Stomach (tissue), 9 donors: Measurements from ENCODE around the gene DCLK3. TPM values are rescaled to one million over a fixed set of nuclear protein-coding genes. Genes with fewer than 3 reads are reported as not detected.

Experiments
- DNase-seq, 2 donors: peaks; one replicate each; pipeline versions ENCODE4 v3.0.0 to v3.0.0-alpha.2; 2013 to 2019
- H3K27ac ChIP-seq, 5 donors: fragments of 200-600 bp in 4 of 5; sonication (generic) in 4 of 5; one replicate each; pipeline ENCODE4 v1.5.1; 2013 to 2019; ENCODE audit warnings: mild to moderate bottlenecking in 1 of 5, moderate library complexity in 1 of 5
- H3K27me3 ChIP-seq, 3 donors: fragments of 200-600 bp; sonication (generic); one replicate each; pipeline ENCODE4 v1.5.1; 2017 to 2019; ENCODE audit warnings: mixed run types in 1 of 3
- H3K36me3 ChIP-seq, 4 donors: fragments of 200-600 bp; sonication (generic); 1 replicate in 3 of 4; 2 replicates in 1 of 4; pipeline ENCODE4 v1.5.1; 2016 to 2019
- H3K4me1 ChIP-seq, 4 donors: fragments of 200-600 bp; sonication (generic); one replicate each; pipeline ENCODE4 v1.5.1; 2016 to 2019
- H3K4me3 ChIP-seq, 4 donors: fragments of 200-600 bp; sonication (generic) in 3 of 4; one replicate each; pipeline ENCODE4 v1.5.1; 2016 to 2019; ENCODE audit warnings: mild to moderate bottlenecking in 1 of 4
- H3K9me3 ChIP-seq, 4 donors: fragments of 200-600 bp; sonication (generic); one replicate each; pipeline ENCODE4 v1.5.1; 2016 to 2019
- EP300 ChIP-seq: sonication (generic); formaldehyde crosslinking; IDR thresholded peaks from one replicate; pipeline ENCODE4 v1.6.1; 2017; ENCODE audit warnings: antibody characterized with exemption
- POLR2A ChIP-seq, 4 donors: fragments of 450-650 bp; IDR thresholded peaks; one replicate each; pipeline ENCODE4 v1.6.1; 2016; ENCODE audit warnings: antibody characterized with exemption in 4 of 4, control low read depth in 2 of 4, mild to moderate bottlenecking in 1 of 4, moderate library complexity in 1 of 4
- POLR2AphosphoS5 ChIP-seq, 3 donors: sonication (generic); formaldehyde crosslinking; IDR thresholded peaks; one replicate each; pipeline ENCODE4 v1.6.1; 2016; ENCODE audit warnings: antibody characterized with exemption in 3 of 3
- WGBS, 5 donors: extraction: QIAGEN DNeasy Blood & Tissue Kit in 3 of 5; methylation state at CpG; one replicate each; pipeline versions ENCODE4 v1.1.5 to v1.1.7; 2013 to 2018; 5-methylcytosine and 5-hydroxymethylcytosine counted together
- intact Hi-C: fragments of 100-400 bp; cut with DNase I; formaldehyde crosslinking; loops from one replicate; pipeline ENCODE4 v1.15.1; 2023; ENCODE audit warnings: low total_unique reads
- polyA plus RNA-seq, 3 donors: library from polyadenylated mRNA; stranded (reverse); fragments of 200-250 nt; gene quantifications; one replicate each; pipeline ENCODE4 v1.2.3, GENCODE V29; 2013
- total RNA-seq, 5 donors: library from RNA; depleted of rRNA; stranded (reverse); fragments of >200 nt; gene quantifications; one replicate each; pipeline versions ENCODE4 v1.1.0 to v1.2.3, GENCODE V29; 2014 to 2016
- TF ChIP-seq, protein P1 (sequence below), 7 experiments: fragments of 450-650 bp in 4 of 7; fragments of 200-600 bp in 3 of 7; sonication (generic) in 3 of 7; IDR thresholded peaks; one replicate each; pipeline ENCODE4 v1.5.1; 2016 to 2019; ENCODE audit warnings: antibody characterized with exemption in 7 of 7, control low read depth in 2 of 7, mild to moderate bottlenecking in 1 of 7
- donor health status: healthy with polysubstance abuse.
- donor health status: Bipolar disorder and iron deficiency.
- donor health status: healthy.

DCLK3 gene
- total and polyA plus RNA-seq, 8 donors, result 0.45 to 0.92 TPM; not detected in 6

DNA sequence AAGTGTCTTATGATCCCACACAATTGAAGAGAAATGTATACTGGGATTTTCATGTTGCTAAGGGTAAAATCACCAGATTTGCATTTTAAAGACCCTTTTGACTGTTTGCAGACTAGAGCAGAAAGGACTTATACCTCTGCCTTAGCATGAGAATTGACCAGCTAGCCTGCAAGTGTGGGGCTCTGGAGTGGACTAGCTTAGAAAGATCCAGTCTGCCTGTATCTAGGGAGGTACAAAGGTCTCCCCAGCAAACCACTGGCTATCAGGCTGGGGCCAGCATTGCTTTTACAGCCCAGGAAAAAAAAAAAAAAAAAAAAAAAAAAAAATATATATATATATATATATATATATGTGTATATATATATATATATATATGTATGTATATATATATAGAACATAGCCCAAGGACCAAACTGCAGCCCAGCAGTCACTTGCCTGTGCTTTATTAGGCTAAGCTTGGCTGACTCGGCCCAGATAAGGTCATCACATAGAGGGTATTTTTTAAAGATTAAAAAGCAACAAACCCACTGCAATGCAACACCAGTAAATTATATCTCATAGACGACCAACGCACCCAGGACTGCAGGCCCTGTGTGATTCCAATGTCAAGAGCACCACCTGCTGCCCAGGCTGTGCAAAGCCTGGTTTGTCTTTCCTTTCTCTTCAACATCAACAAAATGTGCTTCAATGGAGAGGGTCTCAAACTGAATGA lies 63.7 kb downstream of the DCLK3 start:
- H3K9me3 ChIP-seq, result no peaks in the 10 kb centered on the region
- H3K4me3 ChIP-seq, result no peak overlapping the region
- 0 to 7% (median 3%) methylated on average over 3 of the region's 3 CpGs for WGBS, 5 donors
- no peak overlapping the region for H3K27ac ChIP-seq
- H3K36me3 ChIP-seq, result no peaks in the 10 kb centered on the region
- no peaks in the 10 kb centered on the region for H3K27me3 ChIP-seq
- H3K4me1 ChIP-seq, result no peaks in the 10 kb centered on the region
- TF ChIP-seq EP300 (no peak), POLR2AphosphoS5 (IDR thresholded peaks at IDR 0.05) (no peak), POLR2A (IDR thresholded peaks at IDR 0.05) (no peak)
- TF ChIP-seq, protein P1, sequence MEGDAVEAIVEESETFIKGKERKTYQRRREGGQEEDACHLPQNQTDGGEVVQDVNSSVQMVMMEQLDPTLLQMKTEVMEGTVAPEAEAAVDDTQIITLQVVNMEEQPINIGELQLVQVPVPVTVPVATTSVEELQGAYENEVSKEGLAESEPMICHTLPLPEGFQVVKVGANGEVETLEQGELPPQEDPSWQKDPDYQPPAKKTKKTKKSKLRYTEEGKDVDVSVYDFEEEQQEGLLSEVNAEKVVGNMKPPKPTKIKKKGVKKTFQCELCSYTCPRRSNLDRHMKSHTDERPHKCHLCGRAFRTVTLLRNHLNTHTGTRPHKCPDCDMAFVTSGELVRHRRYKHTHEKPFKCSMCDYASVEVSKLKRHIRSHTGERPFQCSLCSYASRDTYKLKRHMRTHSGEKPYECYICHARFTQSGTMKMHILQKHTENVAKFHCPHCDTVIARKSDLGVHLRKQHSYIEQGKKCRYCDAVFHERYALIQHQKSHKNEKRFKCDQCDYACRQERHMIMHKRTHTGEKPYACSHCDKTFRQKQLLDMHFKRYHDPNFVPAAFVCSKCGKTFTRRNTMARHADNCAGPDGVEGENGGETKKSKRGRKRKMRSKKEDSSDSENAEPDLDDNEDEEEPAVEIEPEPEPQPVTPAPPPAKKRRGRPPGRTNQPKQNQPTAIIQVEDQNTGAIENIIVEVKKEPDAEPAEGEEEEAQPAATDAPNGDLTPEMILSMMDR (IDR thresholded peaks at IDR 0.05), result peak in 5 of 7 experiments; percentile 35 to 53 (median 44)
- DNase-seq, result peak in 1 of 2 donors; percentile 89
- intact Hi-C loops, result loop anchor here (5.0 kb wide), 1 partner anchor 733 kb away; no protein-coding TSS in a partner anchor

- WGBS, 5 donors, result 51 to 71% (median 65%) methylated on average over 3 of the region's 3 CpGs
- Histone ChIP-seq H3K9me3 (no peaks in the 10 kb centered on the region), H3K4me1 (no peaks in the 10 kb centered on the region), H3K27ac (no peak overlapping the region), H3K4me3 (no peak overlapping the region), H3K27me3 (no peaks in the 10 kb centered on the region), H3K36me3 (no peaks in the 10 kb centered on the region)
- intact Hi-C loops, result no loop called here
- no peak for DNase-seq
- TF ChIP-seq POLR2A (IDR thresholded peaks at IDR 0.05) (no peak), EP300 (no peak), POLR2AphosphoS5 (IDR thresholded peaks at IDR 0.05) (no peak)
- TF ChIP-seq, protein P1 (IDR thresholded peaks at IDR 0.05), result no peak
These were observed 66.0 kb downstream of the DCLK3 start for GRCh38 chr3:36698314-36698713.

GRCh38 chr3:36697229-36698001 lies 66.9 kb downstream of the DCLK3 start:
- H3K36me3 ChIP-seq, result no peaks in the 10 kb centered on the region
- H3K9me3 ChIP-seq, result no peaks in the 10 kb centered on the region
- no peak overlapping the region for H3K27ac ChIP-seq
- no peak for DNase-seq
- H3K4me1 ChIP-seq, result no peaks in the 10 kb centered on the region
- H3K27me3 ChIP-seq, result no peaks in the 10 kb centered on the region
- TF ChIP-seq, protein P1 (IDR thresholded peaks at IDR 0.05), result no peak
- TF ChIP-seq POLR2A (IDR thresholded peaks at IDR 0.05) (no peak), POLR2AphosphoS5 (IDR thresholded peaks at IDR 0.05) (no peak), EP300 (no peak)
- WGBS, 5 donors, result 61 to 75% (median 70%) methylated on average over 8 of the region's 8 CpGs
- no peak overlapping the region for H3K4me3 ChIP-seq
- intact Hi-C loops, result no loop called here

- intact Hi-C loops, result no loop called here
- 68 to 73% (median 73%) methylated on average over 2 of the region's 2 CpGs for WGBS, 5 donors
- H3K27ac ChIP-seq, result no peak overlapping the region
These were observed 67.6 kb downstream of the DCLK3 start for GRCh38 chr3:36696799-36697198.

More at GRCh38 chr3:36696799-36697198, 67.6 kb downstream of the DCLK3 start:
- DNase-seq, result no peak
- Histone ChIP-seq H3K36me3 (no peaks in the 10 kb centered on the region), H3K27me3 (no peaks in the 10 kb centered on the region), H3K4me3 (no peak overlapping the region), H3K4me1 (no peaks in the 10 kb centered on the region), H3K9me3 (no peaks in the 10 kb centered on the region)
- TF ChIP-seq POLR2AphosphoS5 (IDR thresholded peaks at IDR 0.05) (no peak), POLR2A (IDR thresholded peaks at IDR 0.05) (no peak), EP300 (no peak)
- TF ChIP-seq, protein P1 (IDR thresholded peaks at IDR 0.05), result no peak
